GM23338 (cell line): ENCODE data around the gene GUCA2A.

Experiments
- EZH2 ChIP-seq: fragments of 200-600 bp; sonication (generic); IDR thresholded peaks from one replicate; pipeline ENCODE4 v1.8.0; 2017; ENCODE audit warnings: antibody characterized with exemption, mild to moderate bottlenecking, low read depth; ENCODE audit not compliant: unreplicated experiment
- POLR2AphosphoS5 ChIP-seq: IDR thresholded peaks from 2 replicates; pipeline ENCODE4 v1.6.1; 2016; ENCODE audit warnings: antibody characterized with exemption, low read depth
- TF ChIP-seq, protein P1 (sequence below), 2 experiments: fragments of 200-600 bp in 1 of 2; sonication (generic) in 1 of 2; conservative IDR thresholded peaks; 2 replicates each; pipeline versions ENCODE4 v1.5.1 to v1.6.1; 2016 to 2017; ENCODE audit warnings: antibody characterized with exemption in 2 of 2, low read depth in 2 of 2, mild to moderate bottlenecking in 2 of 2, moderate library complexity in 1 of 2
- TF ChIP-seq, protein P2 (sequence below): IDR thresholded peaks from one replicate; pipeline ENCODE4 v1.6.1; 2018; ENCODE audit warnings: antibody characterized with exemption; ENCODE audit not compliant: unreplicated experiment

DNA sequence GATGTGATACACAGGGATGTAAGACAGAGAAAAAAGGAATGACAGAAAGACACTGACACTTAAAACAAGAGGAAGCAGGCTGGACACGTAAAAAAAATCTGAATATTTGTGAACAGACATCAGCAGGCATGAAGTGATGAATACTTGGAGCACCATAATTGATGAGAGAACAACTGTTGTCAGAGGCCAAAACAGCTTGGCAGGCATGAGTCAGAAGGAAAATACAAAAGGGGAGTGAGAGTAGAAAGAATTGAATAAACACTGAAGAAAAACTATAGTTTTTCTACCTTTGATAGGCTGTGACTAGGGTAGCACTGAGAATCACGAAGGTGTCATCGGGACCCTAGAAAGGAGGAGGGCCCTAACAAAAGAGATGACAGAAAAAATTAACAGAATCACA is 21.6 kb upstream of the GUCA2A start:
- TF ChIP-seq, protein P1, sequence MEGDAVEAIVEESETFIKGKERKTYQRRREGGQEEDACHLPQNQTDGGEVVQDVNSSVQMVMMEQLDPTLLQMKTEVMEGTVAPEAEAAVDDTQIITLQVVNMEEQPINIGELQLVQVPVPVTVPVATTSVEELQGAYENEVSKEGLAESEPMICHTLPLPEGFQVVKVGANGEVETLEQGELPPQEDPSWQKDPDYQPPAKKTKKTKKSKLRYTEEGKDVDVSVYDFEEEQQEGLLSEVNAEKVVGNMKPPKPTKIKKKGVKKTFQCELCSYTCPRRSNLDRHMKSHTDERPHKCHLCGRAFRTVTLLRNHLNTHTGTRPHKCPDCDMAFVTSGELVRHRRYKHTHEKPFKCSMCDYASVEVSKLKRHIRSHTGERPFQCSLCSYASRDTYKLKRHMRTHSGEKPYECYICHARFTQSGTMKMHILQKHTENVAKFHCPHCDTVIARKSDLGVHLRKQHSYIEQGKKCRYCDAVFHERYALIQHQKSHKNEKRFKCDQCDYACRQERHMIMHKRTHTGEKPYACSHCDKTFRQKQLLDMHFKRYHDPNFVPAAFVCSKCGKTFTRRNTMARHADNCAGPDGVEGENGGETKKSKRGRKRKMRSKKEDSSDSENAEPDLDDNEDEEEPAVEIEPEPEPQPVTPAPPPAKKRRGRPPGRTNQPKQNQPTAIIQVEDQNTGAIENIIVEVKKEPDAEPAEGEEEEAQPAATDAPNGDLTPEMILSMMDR (conservative IDR thresholded peaks at IDR 0.05; ENCODE audit: low read depth in 2 of 2), result no peak
- TF ChIP-seq, protein P2, sequence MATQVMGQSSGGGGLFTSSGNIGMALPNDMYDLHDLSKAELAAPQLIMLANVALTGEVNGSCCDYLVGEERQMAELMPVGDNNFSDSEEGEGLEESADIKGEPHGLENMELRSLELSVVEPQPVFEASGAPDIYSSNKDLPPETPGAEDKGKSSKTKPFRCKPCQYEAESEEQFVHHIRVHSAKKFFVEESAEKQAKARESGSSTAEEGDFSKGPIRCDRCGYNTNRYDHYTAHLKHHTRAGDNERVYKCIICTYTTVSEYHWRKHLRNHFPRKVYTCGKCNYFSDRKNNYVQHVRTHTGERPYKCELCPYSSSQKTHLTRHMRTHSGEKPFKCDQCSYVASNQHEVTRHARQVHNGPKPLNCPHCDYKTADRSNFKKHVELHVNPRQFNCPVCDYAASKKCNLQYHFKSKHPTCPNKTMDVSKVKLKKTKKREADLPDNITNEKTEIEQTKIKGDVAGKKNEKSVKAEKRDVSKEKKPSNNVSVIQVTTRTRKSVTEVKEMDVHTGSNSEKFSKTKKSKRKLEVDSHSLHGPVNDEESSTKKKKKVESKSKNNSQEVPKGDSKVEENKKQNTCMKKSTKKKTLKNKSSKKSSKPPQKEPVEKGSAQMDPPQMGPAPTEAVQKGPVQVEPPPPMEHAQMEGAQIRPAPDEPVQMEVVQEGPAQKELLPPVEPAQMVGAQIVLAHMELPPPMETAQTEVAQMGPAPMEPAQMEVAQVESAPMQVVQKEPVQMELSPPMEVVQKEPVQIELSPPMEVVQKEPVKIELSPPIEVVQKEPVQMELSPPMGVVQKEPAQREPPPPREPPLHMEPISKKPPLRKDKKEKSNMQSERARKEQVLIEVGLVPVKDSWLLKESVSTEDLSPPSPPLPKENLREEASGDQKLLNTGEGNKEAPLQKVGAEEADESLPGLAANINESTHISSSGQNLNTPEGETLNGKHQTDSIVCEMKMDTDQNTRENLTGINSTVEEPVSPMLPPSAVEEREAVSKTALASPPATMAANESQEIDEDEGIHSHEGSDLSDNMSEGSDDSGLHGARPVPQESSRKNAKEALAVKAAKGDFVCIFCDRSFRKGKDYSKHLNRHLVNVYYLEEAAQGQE, result no peak
- no peak for TF ChIP-seq POLR2AphosphoS5
- no peak for TF ChIP-seq EZH2
